GM19455 (cell line): ENCODE data around the gene JPH4.

Experiments
- ATAC-seq: cut with Tn5 transposase; IDR thresholded peaks from one replicate; pipeline ENCODE4 v1.9.1; 2021; ENCODE audit not compliant: unreplicated experiment

Gene JPH4

GRCh38 chr14:23580152-23580926, 1.7 kb upstream of the JPH4 start:
- ATAC-seq, result no peak

GRCh38 chr14:23579739-23580138, 1.1 kb upstream of the JPH4 start:
- ATAC-seq, result no peak

- ATAC-seq, result no peak
These were observed 681 bp upstream of the JPH4 start for GRCh38 chr14:23579311-23579630.

- no peak for ATAC-seq
These were observed 739 bp downstream of the JPH4 start for GRCh38 chr14:23577710-23578392.

GRCh38 chr14:23577004-23577681, 1.4 kb downstream of the JPH4 start:
- no peak for ATAC-seq

GRCh38 chr14:23573384-23574015, 5.1 kb downstream of the JPH4 start:
- no peak for ATAC-seq

DNA sequence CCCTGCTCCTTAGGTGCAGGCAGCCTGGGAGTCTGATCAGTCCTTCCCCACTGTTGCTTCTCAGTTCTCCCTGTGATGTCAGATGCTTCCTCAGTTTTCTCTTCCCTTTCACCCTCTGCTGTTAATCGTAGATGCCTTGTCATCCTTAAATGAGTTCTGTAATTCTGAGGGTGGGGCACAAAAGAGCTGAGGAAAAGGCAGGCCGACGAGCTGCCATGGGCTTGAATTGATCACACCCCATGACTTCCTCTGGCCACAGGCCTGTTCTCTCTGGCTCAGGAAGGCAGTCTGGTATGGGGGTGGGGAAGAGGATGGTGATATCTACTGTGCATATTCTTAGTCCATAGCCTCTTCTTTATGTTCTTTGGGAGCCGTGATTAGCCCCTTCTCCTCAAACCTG, 5.8 kb downstream of the JPH4 start:
- ATAC-seq, result no peak

- no peak for ATAC-seq
These were observed 6.1 kb downstream of the JPH4 start for GRCh38 chr14:23572524-23572828.

- no peak for ATAC-seq
These were observed 6.7 kb downstream of the JPH4 start for GRCh38 chr14:23571701-23572523.

- ATAC-seq, result no peak
These were observed 7.6 kb downstream of the JPH4 start for GRCh38 chr14:23570806-23571483.

- no peak for ATAC-seq
These were observed 9.0 kb downstream of the JPH4 start for GRCh38 chr14:23569443-23570151.

DNA sequence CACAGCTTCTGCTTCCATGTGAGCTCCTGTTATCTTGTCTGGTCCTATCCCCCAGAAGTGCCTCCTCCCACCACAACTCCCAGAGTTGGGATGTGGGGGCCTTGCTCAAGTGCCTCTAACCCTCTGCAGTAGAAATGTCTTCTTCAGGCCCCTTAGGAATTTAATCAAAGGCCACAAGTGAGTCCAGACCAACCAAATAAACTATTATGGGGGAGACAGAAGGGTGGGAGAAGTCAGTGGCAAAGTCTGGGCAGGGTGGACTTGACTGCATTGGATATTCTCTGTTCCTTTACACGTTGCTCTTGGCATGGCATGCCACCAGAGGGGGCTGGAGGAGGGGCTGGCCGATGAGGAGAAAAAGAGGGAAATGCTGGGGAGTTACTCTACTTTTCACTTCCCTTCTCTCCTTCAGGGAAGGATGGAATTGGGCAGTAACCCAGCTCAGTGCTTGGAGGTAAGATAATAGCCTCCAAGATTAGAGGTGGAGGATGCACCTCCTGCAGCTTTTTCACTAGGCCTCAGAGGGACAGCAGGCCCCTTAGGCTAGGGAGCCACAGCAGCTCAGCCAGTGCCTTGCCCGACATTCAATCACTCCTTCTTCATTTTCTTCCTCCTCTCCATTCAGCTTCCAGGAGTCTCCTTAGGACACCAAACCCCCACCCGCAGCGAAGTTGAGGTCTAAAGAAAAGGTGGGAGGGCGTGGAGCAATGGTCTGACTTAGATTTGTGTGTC, 9.8 kb downstream of the JPH4 start:
- ATAC-seq, result no peak

GRCh38 chr14:23568021-23568599, 10.5 kb downstream of the JPH4 start:
- ATAC-seq, result no peak

DNA sequence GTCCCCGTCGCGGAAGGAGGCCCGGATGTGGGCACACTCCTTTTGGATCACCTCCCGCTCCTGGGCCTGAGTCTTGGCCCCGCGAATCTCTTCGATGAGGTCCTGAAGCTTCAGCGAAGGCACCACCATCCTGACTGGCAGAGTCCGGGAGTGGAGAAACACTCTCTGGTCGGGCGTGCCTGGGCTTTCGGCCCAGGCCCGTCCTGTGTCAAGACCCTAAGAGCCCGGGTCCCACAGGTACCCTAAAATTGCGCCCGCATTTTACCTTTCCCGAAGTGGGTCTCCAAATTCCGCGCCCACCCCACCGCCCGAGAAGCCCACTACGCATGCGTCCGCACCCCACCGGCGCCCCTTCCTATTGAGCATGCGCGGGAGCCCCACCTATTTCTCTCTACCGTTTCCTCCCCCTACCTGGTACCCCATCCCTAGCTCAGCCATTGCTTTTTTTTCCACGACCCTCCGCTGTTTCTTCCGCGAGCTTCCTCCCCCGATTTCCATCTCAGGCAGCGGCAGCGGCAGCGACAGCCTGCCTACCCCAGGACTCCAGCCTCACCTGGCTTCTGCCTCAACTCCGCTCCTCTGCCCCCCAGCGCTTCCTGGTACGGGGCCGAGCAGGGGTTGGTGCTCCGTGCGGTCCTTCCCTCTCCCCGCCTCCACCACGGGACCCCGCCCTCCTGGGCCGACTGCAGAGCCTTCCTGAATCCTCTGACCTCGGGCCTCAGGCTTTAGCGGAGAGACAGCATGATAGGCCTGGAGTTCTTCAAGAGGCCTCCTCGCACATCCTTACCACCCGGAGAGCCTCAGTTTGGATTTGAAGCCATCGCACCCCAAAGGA, 11.2 kb downstream of the JPH4 start, which contains the start of gene AP1G2:
AP1G2 (minus strand) TSS at position 606 of the 835 bp plus-strand sequence; CDS start at position 129, 477 bp downstream.
- ATAC-seq, result peak; percentile 91

DNA sequence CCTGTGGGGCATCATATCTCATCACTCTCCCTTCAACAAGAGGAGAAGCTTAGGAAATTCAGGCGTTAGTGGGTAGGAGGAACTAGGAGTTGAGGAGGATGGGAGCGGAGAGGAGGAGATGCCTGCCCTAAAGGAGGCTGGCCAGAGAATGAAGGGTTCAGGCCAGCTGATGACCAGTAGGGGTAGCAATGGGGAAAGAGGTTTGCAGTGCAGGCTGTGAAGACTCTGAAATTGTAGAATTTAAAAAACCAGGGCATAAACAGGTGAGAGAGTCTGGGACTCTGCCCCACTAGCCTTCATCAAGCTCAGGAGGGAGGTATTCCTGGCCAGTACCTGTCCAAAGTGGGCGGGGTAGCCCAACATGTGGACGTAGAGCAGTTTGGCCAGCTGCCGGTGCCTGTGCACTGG, 11.8 kb downstream of the JPH4 start:
- no peak for ATAC-seq

DNA sequence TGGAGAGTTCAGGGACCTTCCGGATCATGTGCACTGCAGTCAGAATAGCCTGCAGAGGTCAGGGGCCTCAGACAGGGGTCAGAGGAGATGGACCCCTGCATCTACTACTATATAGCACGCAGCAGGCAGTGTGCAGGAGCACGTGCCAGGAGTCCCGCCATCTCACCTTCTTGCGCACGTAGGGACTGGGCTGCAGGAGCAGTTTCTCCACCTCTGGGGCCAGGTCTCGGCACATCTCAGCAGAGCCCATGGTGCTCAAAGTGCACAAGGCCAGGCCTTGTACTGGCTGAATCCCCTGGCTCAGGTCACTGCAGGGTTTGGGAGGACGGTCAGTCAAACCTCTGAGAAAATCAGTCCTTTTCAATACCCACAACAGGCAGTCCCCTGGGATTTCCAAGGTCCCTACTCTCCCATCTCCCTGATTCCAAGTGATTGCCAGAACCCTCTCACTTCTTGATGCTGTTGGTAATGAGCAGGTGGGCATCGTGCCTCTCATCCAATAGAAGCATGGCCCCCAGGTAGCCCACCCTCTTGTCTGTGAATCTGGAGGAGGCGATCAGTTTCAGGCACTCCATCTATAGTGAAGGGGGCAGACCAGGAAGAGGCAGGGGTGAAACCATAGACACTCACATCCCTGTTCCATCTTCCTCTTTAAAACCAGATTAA, 12.3 kb downstream of the JPH4 start:
- no peak for ATAC-seq

DNA sequence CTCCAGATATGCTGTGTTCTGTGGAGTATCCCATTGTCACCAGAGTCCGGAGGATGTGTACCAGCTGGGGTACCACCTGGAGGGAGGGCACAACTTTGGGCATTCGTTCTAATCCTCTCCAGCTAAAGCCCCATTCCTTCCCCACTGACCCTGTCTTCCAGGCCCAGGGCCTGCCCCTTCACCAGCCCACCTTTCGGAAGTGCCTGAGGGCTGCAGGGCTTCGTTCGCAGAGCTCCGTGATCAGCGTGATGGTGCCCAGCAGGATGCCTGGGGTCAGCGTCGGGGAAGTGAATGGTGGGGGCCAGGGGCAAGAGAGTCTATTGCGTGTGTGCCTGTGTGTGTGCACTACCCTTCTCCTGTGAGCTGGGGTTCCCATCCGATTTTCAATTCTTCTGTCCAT, 13.0 kb downstream of the JPH4 start:
- no peak for ATAC-seq
